GM21528 (cell line): ENCODE data around the gene DST.
"Not testable (repeated sequence)": the region's sequence is repeated elsewhere in the genome, so short reads cannot be mapped to it uniquely, and the experiment has no call there.

Experiments
- ATAC-seq: cut with Tn5 transposase; IDR thresholded peaks from one replicate; pipeline ENCODE4 v1.9.1; 2021; ENCODE audit warnings: mild to moderate bottlenecking, moderate library complexity; ENCODE audit not compliant: unreplicated experiment, low FRiP score

DST gene

GRCh38 chr6:56522495-56523270 lies 120.0 kb downstream of the DST start:
- ATAC-seq = no peak

GRCh38 chr6:56521976-56522375 lies 120.7 kb downstream of the DST start:
- no peak for ATAC-seq

- ATAC-seq = no peak
These were observed 121.2 kb downstream of the DST start for GRCh38 chr6:56521454-56521853.

- no peak for ATAC-seq
These were observed 122.5 kb downstream of the DST start for GRCh38 chr6:56520218-56520617.

- ATAC-seq = no peak
These were observed 123.5 kb downstream of the DST start for GRCh38 chr6:56518995-56519767.

GRCh38 chr6:56517155-56517745 lies 125.4 kb downstream of the DST start:
- no peak for ATAC-seq

- ATAC-seq = no peak
These were observed 126.7 kb downstream of the DST start for GRCh38 chr6:56516003-56516402.

GRCh38 chr6:56515081-56515905 lies 127.4 kb downstream of the DST start:
- ATAC-seq = no peak

- ATAC-seq = no peak
These were observed 128.3 kb downstream of the DST start for GRCh38 chr6:56514395-56514794.

GRCh38 chr6:56513631-56514030 lies 129.1 kb downstream of the DST start:
- ATAC-seq = no peak

- ATAC-seq = no peak
These were observed 131.1 kb downstream of the DST start for GRCh38 chr6:56511591-56511990.

- no peak for ATAC-seq
These were observed 131.6 kb downstream of the DST start for GRCh38 chr6:56510984-56511531.

GRCh38 chr6:56509031-56509430 lies 133.7 kb downstream of the DST start:
- no peak for ATAC-seq

- ATAC-seq = no peak
These were observed 135.2 kb downstream of the DST start for GRCh38 chr6:56507517-56507916.

GRCh38 chr6:56505512-56506260 lies 137.0 kb downstream of the DST start:
- ATAC-seq = no peak

GRCh38 chr6:56501993-56502392 lies 140.7 kb downstream of the DST start:
- no peak for ATAC-seq

- ATAC-seq = no peak
These were observed 143.6 kb downstream of the DST start for GRCh38 chr6:56499095-56499494.

GRCh38 chr6:56497691-56498090 lies 145.0 kb downstream of the DST start:
- no peak for ATAC-seq

- ATAC-seq = no peak
These were observed 145.4 kb downstream of the DST start for GRCh38 chr6:56497240-56497639.

GRCh38 chr6:56496650-56497049 lies 146.0 kb downstream of the DST start:
- not testable (repeated sequence) for ATAC-seq
